GM12878 (cell line): Measurements from ENCODE around the gene TMEM131L. TPM values are rescaled to one million over a fixed set of nuclear protein-coding genes. Genes with fewer than 3 reads are reported as not detected.

ENCODE experiments used
- ATAC-seq: fragments of 200-7000 bp; cut with Tn5 transposase; 3 replicates; pipeline ENCODE4 v1.9.1; 2020; ENCODE audit warnings: mild to moderate bottlenecking, moderate library complexity
- BruUV-seq: library from RNA; stranded (reverse); fragments of 400-500 nt; replicated peaks from 2 replicates; lab custom pipeline; 2021; lab: Mats Ljungman, UMichigan
- CTCF ChIA-PET: fragments of 300-600 bp; sonication (Branson Sonifier 250); formaldehyde crosslinking; extraction: SDS; loops from one replicate; lab custom pipeline; 2021; ENCODE audit warnings: inconsistent platforms; lab: Yijun Ruan, JAX
- POLR2A ChIA-PET: fragments of 350-600 bp; formaldehyde crosslinking; extraction: SDS; loops from one replicate; lab custom pipeline; 2021; ENCODE audit warnings: inconsistent platforms; lab: Charles Lee
- RAD21 ChIA-PET: fragments of 300-600 bp; sonication (Branson Sonifier 250); formaldehyde crosslinking; loops from one replicate; lab custom pipeline; 2023; ENCODE audit warnings: antibody characterized with exemption; ENCODE audit not compliant: unreplicated experiment; lab: Charles Lee
- SMC1A ChIA-PET: fragments of 300-600 bp; sonication (Branson Sonifier 250); formaldehyde crosslinking; loops from one replicate; lab custom pipeline; 2023; ENCODE audit not compliant: unreplicated experiment, uncharacterized antibody; lab: Charles Lee
- DNase-seq: peaks from one replicate; pipeline ENCODE4 v3.0.0-alpha.2; 2011; ENCODE audit warnings: low read depth, low spot score
- FAIRE-seq: peaks from 3 replicates; lab custom pipeline; 2011; peaks lifted over from hg19 to GRCh38; lab: Jason Lieb, UNC
- H2AFZ ChIP-seq: 2 replicates; pipeline ENCODE4 v1.6.0; 2011; ENCODE audit warnings: low read depth, low read length, control low read depth; ENCODE audit not compliant: control insufficient read depth
- H3K27ac ChIP-seq: 2 replicates; pipeline ENCODE4 v1.5.1; 2011; ENCODE audit warnings: control low read depth; ENCODE audit not compliant: control insufficient read depth, insufficient read depth
- H3K27me3 ChIP-seq, 2 experiments: replicated peaks in 1 of 2; 2 replicates each; pipeline versions ENCODE4 v1.6.0 to v1.6.1; 2011; ENCODE audit warnings: low read length in 1 of 2; ENCODE audit not compliant: control insufficient read depth in 2 of 2, insufficient read depth in 2 of 2
- H3K36me3 ChIP-seq, 2 experiments: 2 replicates each; pipeline ENCODE4 v1.5.1; 2011; ENCODE audit warnings: low read length in 1 of 2; ENCODE audit not compliant: control insufficient read depth in 2 of 2, insufficient read depth in 2 of 2
- H3K4me1 ChIP-seq: 2 replicates; pipeline ENCODE4 v1.6.1; 2011; ENCODE audit warnings: mild to moderate bottlenecking, low read length, moderate library complexity, mixed read lengths; ENCODE audit not compliant: control insufficient read depth, insufficient read depth
- H3K4me2 ChIP-seq: 2 replicates; pipeline ENCODE4 v1.6.0; 2011; ENCODE audit warnings: control low read depth; ENCODE audit not compliant: control insufficient read depth, insufficient read depth
- H3K4me3 ChIP-seq: fragments of 200-600 bp; sonication (generic); 2 replicates; pipeline ENCODE4 v1.5.1; 2016
- H3K79me2 ChIP-seq: 2 replicates; pipeline ENCODE4 v1.6.0; 2011; ENCODE audit warnings: low read length; ENCODE audit not compliant: control insufficient read depth, insufficient read depth
- H3K9ac ChIP-seq: 2 replicates; pipeline ENCODE4 v1.8.0; 2011; ENCODE audit warnings: low read length, control low read depth, mixed read lengths; ENCODE audit not compliant: control insufficient read depth, insufficient read depth
- H3K9me3 ChIP-seq: replicated peaks from 3 replicates; pipeline ENCODE4 v1.5.1; 2011; ENCODE audit warnings: mild to moderate bottlenecking, low read length; ENCODE audit not compliant: control insufficient read depth, insufficient read depth
- H4K20me1 ChIP-seq: 2 replicates; pipeline ENCODE4 v1.6.0; 2011; ENCODE audit not compliant: control insufficient read depth, insufficient read depth
- EP300 ChIP-seq, 2 experiments: fragments of 150-350 bp in 1 of 2; IDR thresholded peaks; 2 replicates each; pipeline ENCODE4 v1.6.1; 2011 to 2012; ENCODE audit warnings: low read depth in 2 of 2, low read length in 2 of 2, borderline replicate concordance in 1 of 2, improper control_type of control experiment in 1 of 2, inconsistent platforms in 1 of 2; ENCODE audit not compliant: control insufficient read depth in 1 of 2
- JUNB ChIP-seq: IDR thresholded peaks from 2 replicates; pipeline ENCODE4 v1.6.1; 2016; ENCODE audit warnings: antibody characterized with exemption, mild to moderate bottlenecking
- PML ChIP-seq: IDR thresholded peaks from 2 replicates; pipeline ENCODE4 v1.6.1; 2012; ENCODE audit warnings: low read length, inconsistent platforms
- RFX5 ChIP-seq: IDR thresholded peaks from 2 replicates; pipeline ENCODE4 v1.6.1; 2011; ENCODE audit warnings: low read depth, low read length, improper control_type of control experiment
- SMAD5 ChIP-seq: IDR thresholded peaks from 2 replicates; pipeline ENCODE4 v1.6.1; 2016; ENCODE audit warnings: antibody characterized with exemption, low read depth
- SMC3 ChIP-seq: IDR thresholded peaks from 2 replicates; pipeline ENCODE4 v1.6.1; 2011; ENCODE audit warnings: low read length, improper control_type of control experiment, borderline replicate concordance
- STAT1 ChIP-seq: fragments of 450-650 bp; conservative IDR thresholded peaks from 2 replicates; pipeline ENCODE4 v1.6.1; 2014; ENCODE audit warnings: antibody characterized with exemption, mild to moderate bottlenecking
- WGBS: methylation state at CpG from one replicate; pipeline ENCODE4 v1.1.6; 2016; ENCODE audit warnings: low lambda C conversion rate; ENCODE audit not compliant: insufficient replicate concordance, insufficient coverage; ENCODE audit errors: missing lambda C conversion rate; 5-methylcytosine and 5-hydroxymethylcytosine counted together
- in situ Hi-C: fragments of 300-500 bp; cut with MboI; formaldehyde crosslinking; loops from 9 replicates; pipeline ENCODE4 v1.14.3; 2018; ENCODE audit warnings: mixed read lengths
- intact Hi-C: fragments of 100-400 bp; cut with micrococcal nuclease; formaldehyde crosslinking; loops from one replicate; pipeline ENCODE4 v1.14.2; 2022; ENCODE audit not compliant: unreplicated experiment
- polyA plus RNA-seq, 11 experiments: library from polyadenylated mRNA; depleted of rRNA in 4 of 11; unstranded in 6 of 11; stranded (reverse) in 5 of 11; fragments of >200 nt; fragmentation: Nextera tagmentation in 4 of 11; fragmentation: Illumina TruSeq in 1 of 11; extraction: Ambion mirVana in 4 of 11; extraction: Trizol in 1 of 11; gene quantifications; 1 replicate in 1 of 11; 2 replicates in 10 of 11; pipeline versions ENCODE4 v1.2.1 to v1.2.3, GENCODE V29; 2011 to 2016; ENCODE audit warnings: inconsistent platforms in 2 of 11, missing spikeins in 2 of 11, low read depth in 1 of 11
- total RNA-seq, 4 experiments: library from RNA; depleted of rRNA in 3 of 4; stranded (reverse); fragments of >200 nt in 3 of 4; fragmentation: Illumina TruSeq in 1 of 4; extraction: Trizol in 1 of 4; gene quantifications; 2 replicates each; pipeline versions ENCODE4 v1.2.1 to v1.2.3, GENCODE V29; 2013 to 2021
- TF ChIP-seq, protein P1 (sequence below): fragments of 450-650 bp; conservative IDR thresholded peaks from 2 replicates; pipeline ENCODE4 v1.6.1; 2017; ENCODE audit warnings: mild to moderate bottlenecking, moderate library complexity
- TF ChIP-seq, protein P2 (sequence below): IDR thresholded peaks from 2 replicates; pipeline ENCODE4 v1.6.1; 2012; ENCODE audit warnings: low read depth, low read length, improper control_type of control experiment

The TMEM131L gene
- total and polyA plus RNA-seq, 10 of the 15 experiments (the other 5 are each of a cell fraction or from before 2014, with no cell fraction given), result 8.5 to 101 (median 74.4) TPM

DNA sequence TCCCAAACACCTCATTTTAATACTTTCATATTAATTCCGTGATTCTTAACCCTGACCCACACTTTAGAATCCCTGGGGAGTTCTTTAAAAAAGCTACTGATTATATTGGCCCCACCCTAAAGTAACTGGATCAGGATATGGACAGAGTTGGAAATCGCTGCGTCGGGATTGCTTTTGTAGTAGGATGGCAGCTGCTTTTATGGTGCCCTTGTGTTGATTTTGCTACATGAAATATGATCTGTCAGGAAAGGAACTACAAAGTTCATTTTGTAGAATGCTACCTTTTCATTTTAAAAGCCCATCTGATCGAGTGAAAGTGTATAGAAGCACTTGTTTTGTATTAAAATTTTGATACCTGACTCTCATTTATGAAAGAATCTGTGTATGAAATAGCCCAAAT is 43.6 kb downstream of the TMEM131L start:
- RAD21 ChIA-PET, result no interaction called here
- Histone ChIP-seq H3K9ac (no peak overlapping the region), H3K4me2 (no peak overlapping the region), H3K79me2 (peaks cover 97% of the 10 kb centered on the region), H4K20me1 (peaks cover 7% of the 10 kb centered on the region; the same call in 1 of the 2 replicates), H3K4me3 (no peak overlapping the region), H2AFZ (no peak overlapping the region), H3K4me1 (peaks cover 14% of the 10 kb centered on the region; the same call in 1 of the 2 replicates), H3K9me3 (no peaks in the 10 kb centered on the region; the same call in 1 of the 3 replicates), H3K27ac (no peak overlapping the region), H3K36me3 (peaks cover 5 to 48% of the 10 kb centered on the region in 2 experiments), H3K27me3 (no peaks in the 10 kb centered on the region)
- no TSS peak for BruUV-seq
- SMC1A ChIA-PET, result interaction anchor here (1.1 to 3.3 kb wide), 6 partner anchors 9 to 77 kb away, joined by 3 to 15 read pairs (median 4); no protein-coding TSS in a partner anchor
- POLR2A ChIA-PET, result interaction anchor here (0.6 to 0.9 kb wide), 2 partner anchors 9 to 61 kb away, joined by 4 to 5 read pairs; no protein-coding TSS in a partner anchor
- in situ Hi-C loops, result no loop called here
- intact Hi-C loops, result no loop called here
- WGBS, result 79% methylated on average over 5 of the region's 5 CpGs
- CTCF ChIA-PET, result interaction anchor here (0.5 to 1.0 kb wide), 2 partner anchors 12 to 703 kb away, joined by 3 to 4 read pairs; no protein-coding TSS in a partner anchor
- FAIRE-seq, result no peak
- ATAC-seq, result no peak
- DNase-seq, result no peak
- TF ChIP-seq SMAD5 (no peak), JUNB (0 out of 2 replicates have a peak, but pooled peaks have one; percentile 25)

DNA sequence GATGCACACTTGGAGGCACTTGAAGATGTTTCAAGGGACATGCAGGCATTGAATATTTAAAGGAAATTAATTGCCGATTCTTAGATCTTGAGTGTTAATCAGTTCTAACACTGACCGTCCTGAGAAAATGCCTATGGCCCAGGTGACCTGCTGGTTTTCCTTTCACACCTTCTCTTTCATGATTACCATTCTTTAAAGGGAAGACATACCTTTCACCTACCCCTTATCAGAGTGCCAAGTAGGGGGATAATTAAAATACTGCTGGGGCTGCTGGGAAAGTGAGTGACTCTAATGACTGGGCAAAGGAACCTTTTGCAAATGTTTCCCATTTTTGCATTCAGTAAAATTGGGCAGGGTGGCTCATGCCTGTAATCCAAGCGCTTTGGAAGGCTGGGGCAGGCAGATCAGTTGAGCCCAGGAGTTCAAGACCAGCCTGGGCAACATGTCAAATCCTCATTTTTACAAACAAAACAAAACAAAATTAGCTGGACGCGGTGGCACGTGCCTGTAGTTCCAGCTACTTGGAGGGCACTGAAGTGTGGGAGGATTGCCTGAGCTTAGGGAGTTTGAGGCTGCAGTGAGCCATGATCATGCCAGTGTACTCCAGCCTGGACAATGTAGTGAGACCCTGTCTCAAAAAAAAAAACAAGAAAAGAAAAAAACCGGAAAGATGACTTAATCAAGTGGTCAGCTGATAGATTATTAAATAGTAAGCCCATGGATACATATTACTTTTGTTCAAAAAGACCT is 44.3 kb downstream of the TMEM131L start:
- FAIRE-seq, result no peak
- no peaks in the 10 kb centered on the region for H3K27me3 ChIP-seq
- BruUV-seq, result no TSS peak
- no peak for ATAC-seq
- peaks cover 7% of the 10 kb centered on the region; the same call in 1 of the 2 replicates for H4K20me1 ChIP-seq
- H3K79me2 ChIP-seq, result peaks cover 98% of the 10 kb centered on the region
- 90% methylated on average over 7 of the region's 7 CpGs for WGBS
- no peak for DNase-seq
- ChIA-PET CTCF (interaction anchor here (1.0 kb wide), 1 partner anchor 11 kb away, joined by 3 read pairs; no protein-coding TSS in a partner anchor), SMC1A (interaction anchor here (1.0 to 3.3 kb wide), 7 partner anchors 9 to 78 kb away, joined by 3 to 15 read pairs (median 6); no protein-coding TSS in a partner anchor), RAD21 (interaction anchor here (0.9 kb wide), 1 partner anchor 12 kb away, joined by 3 read pairs; no protein-coding TSS in a partner anchor), POLR2A (interaction anchor here (0.6 to 0.9 kb wide), 3 partner anchors 10 to 104 kb away, joined by 3 to 4 read pairs (median 4); no protein-coding TSS in a partner anchor)
- H3K4me3 ChIP-seq, result no peak overlapping the region
- no peak overlapping the region for H3K27ac ChIP-seq
- in situ Hi-C loops (no loop called here), intact Hi-C loops (no loop called here)
- no peak overlapping the region for H2AFZ ChIP-seq
- H3K4me2 ChIP-seq, result no peak overlapping the region
- TF ChIP-seq RFX5 (no peak), STAT1 (no peak), SMC3 (no peak), EP300 (IDR thresholded peaks at IDR 0.05; ENCODE audit: borderline replicate concordance in 1 of 2, control insufficient read depth in 1 of 2, low read depth in 2 of 2, low read length in 2 of 2) (no peak), PML (no peak)
- TF ChIP-seq, protein P1, sequence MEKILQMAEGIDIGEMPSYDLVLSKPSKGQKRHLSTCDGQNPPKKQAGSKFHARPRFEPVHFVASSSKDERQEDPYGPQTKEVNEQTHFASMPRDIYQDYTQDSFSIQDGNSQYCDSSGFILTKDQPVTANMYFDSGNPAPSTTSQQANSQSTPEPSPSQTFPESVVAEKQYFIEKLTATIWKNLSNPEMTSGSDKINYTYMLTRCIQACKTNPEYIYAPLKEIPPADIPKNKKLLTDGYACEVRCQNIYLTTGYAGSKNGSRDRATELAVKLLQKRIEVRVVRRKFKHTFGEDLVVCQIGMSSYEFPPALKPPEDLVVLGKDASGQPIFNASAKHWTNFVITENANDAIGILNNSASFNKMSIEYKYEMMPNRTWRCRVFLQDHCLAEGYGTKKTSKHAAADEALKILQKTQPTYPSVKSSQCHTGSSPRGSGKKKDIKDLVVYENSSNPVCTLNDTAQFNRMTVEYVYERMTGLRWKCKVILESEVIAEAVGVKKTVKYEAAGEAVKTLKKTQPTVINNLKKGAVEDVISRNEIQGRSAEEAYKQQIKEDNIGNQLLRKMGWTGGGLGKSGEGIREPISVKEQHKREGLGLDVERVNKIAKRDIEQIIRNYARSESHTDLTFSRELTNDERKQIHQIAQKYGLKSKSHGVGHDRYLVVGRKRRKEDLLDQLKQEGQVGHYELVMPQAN, result no peak
- TF ChIP-seq, protein P2, sequence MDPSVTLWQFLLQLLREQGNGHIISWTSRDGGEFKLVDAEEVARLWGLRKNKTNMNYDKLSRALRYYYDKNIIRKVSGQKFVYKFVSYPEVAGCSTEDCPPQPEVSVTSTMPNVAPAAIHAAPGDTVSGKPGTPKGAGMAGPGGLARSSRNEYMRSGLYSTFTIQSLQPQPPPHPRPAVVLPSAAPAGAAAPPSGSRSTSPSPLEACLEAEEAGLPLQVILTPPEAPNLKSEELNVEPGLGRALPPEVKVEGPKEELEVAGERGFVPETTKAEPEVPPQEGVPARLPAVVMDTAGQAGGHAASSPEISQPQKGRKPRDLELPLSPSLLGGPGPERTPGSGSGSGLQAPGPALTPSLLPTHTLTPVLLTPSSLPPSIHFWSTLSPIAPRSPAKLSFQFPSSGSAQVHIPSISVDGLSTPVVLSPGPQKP, result no peak
- H3K9me3 ChIP-seq, result no peaks in the 10 kb centered on the region; the same call in 1 of the 3 replicates
- H3K4me1 ChIP-seq, result peaks cover 21% of the 10 kb centered on the region; the same call in 1 of the 2 replicates
- H3K9ac ChIP-seq, result no peak overlapping the region
- H3K36me3 ChIP-seq, result peaks cover 5 to 52% of the 10 kb centered on the region in 2 experiments
